Activated T-cell treated with anti-CD3 and anti-CD28 coated beads for 24 hours (primary cell): ENCODE data around the gene CFAP77.
A peak's percentile ranks its signal among the peaks of the same experiment; 100 is the strongest.
"Not testable (repeated sequence)": the region's sequence is repeated elsewhere in the genome, so short reads cannot be mapped to it uniquely, and the experiment has no call there.

ENCODE experiments used
- DNase-seq: peaks from one replicate; pipeline ENCODE4 v3.0.0-alpha.2; 2020; ENCODE audit warnings: low read depth

The CFAP77 gene

GRCh38 chr9:132547976-132548730, 138.1 kb downstream of the CFAP77 start:
- no peak for DNase-seq

DNA sequence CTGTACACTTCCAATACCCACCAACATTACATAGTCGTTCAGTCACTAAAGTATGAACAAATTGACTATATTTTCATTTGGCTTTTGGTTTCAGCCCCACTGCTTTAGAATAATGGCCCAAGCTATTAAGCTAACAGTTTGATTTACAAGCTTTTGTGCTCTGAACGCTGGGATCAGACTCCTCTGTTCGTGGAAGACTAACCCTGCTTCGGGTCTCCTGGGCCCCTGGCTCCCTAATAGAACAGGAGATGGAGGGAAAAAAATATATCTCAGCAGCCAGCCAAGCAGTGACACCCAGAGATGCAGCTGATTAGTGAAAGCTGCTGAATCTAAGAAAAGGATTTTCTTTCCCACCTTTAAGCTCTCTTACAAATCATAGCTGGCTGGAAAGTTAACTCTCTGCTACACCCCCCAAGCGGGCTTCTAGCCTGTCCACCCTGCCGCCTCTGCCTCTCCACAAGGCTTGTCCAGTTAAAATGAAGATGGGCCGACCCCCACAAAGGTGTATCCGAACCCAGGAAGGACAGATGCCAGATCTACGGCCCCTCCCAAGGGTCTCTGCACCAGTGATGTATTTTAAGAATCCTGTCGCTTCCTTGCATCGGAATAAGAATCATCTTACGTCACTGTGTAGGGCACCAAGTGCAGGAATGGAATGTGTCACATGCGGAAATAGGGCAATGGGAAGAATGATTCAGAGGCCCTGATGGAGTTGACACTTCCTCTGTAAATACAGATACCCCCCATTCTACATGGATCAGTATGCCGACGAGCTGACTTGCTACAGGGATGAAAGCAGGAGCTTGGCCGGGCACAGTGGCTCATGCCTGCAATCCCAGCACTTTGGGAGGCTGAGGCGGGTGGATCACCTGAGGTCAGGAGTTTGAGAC, 139.0 kb downstream of the CFAP77 start:
- no peak for DNase-seq

GRCh38 chr9:132551556-132551955, 141.5 kb downstream of the CFAP77 start:
- no peak for DNase-seq

- no peak for DNase-seq
These were observed 142.0 kb downstream of the CFAP77 start for GRCh38 chr9:132552041-132552440.

GRCh38 chr9:132554755-132555154, 144.7 kb downstream of the CFAP77 start:
- no peak for DNase-seq

GRCh38 chr9:132555528-132555927, 145.5 kb downstream of the CFAP77 start:
- no peak for DNase-seq

GRCh38 chr9:132556235-132556634, 146.2 kb downstream of the CFAP77 start:
- DNase-seq, result no peak

GRCh38 chr9:132556714-132557113, 146.7 kb downstream of the CFAP77 start:
- DNase-seq, result no peak

GRCh38 chr9:132557159-132557558, 147.1 kb downstream of the CFAP77 start:
- DNase-seq, result no peak

GRCh38 chr9:132559711-132560110, 149.7 kb downstream of the CFAP77 start:
- no peak for DNase-seq

DNA sequence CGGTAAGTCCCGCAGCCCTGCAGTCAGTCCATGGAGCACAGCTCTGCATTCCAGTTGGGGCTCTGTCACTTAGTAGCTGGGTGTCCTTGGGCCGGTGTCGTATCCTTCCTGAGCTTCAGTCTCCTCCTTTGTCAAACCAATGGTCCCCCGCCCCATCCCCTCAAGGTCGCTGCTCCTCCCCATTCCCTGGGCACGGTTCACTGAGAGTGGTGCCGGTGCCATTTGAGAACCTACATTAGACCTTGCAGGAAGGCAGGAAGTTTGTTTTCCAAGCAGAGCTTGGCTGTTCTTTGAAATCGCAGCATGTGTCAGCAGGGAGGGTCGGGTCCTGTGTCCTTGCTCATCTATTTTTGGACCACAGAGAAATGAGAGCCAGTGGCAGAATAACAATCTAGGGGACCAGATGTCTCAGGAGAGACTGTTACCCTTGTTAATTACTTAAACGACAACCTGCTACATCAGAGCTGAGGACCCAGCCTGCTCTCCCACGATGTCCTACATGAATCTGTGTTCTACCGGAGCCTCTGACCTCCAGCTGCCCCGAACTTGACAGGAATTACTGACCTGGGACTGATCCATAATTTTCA, 150.7 kb downstream of the CFAP77 start:
- DNase-seq, result no peak

GRCh38 chr9:132562306-132562573, 152.2 kb downstream of the CFAP77 start:
- DNase-seq, result no peak

DNA sequence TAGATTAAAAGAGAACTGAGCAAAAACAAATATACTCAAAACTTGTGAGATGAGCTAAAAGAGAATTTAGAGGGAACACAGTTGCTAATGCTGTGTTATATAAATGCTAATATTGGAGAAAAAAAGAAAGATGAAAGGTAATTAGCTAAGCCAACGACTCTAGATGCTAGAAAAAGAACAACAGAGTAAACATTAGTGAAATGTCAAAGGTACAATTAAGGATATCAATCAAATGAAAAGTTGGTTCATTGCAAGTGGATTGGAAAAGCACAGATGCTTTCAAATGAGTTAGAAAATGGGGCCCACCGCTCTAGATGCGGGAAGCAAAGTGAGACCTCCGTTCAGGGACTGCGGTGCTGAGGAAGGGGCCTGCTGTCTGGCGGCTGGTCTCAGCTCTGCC, 154.5 kb downstream of the CFAP77 start:
- DNase-seq, result no peak

- not testable (repeated sequence) for DNase-seq
These were observed 158.8 kb downstream of the CFAP77 start for GRCh38 chr9:132568787-132569186.

DNA sequence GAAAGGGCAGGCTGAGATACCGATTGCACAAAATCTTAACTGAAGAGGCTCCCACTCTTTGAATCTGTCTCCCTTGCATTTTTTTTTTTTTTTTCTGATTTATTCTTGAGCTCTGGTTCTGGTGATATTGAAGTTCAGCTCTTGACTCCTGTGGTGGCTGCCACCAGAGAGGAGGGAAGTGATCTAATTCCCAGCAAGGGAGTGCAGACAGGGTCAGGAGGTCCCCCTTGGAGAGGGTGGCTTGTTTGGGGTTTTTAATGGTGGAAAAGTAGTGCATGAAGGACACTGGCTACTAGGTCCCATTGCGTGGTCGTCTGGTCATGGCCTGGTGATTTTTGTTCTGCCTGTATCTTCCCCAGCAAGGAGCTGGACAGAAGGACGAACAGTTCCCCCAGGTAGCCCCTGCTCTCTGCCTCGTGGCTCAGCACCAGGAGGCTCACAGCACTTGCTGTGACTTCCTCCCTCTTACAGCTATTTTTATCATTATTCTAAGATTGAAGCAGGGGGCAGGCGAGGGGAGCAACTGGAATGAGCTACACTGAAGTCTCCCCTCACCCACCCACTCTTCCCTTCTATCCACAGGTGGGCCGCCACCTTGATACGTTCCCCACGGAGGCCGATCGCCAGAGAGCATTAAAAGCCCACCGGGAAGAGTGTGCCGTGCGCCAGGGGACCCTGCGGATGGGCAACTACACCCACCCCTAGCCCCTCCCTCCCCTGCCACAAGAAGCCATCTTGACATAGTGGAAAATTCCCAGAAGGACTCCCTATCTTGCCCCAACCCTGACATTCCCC, 162.0 kb downstream of the CFAP77 start:
- DNase-seq, result no peak

DNA sequence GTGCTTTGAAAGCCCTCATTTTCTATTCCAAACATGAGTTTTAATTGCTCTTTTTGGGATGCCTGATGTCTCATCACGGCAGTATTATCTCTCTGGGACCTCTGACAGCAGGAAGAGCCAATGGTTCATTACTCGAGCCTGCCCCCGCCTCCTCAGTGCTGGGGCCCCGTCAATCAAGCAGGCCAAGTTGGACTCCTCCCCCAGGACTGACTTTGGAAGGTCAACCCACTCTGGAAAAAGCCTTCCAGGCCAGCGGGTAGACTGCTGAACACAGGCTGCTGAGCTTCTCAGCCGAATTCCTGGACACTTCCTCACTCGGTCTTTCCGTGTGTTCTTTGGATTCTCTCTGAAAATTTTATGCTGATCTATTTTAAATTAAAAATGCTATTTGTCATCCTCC, 162.9 kb downstream of the CFAP77 start:
- DNase-seq, result no peak

GRCh38 chr9:132575005-132575609, 165.1 kb downstream of the CFAP77 start:
- DNase-seq, result peak; percentile 21

DNA sequence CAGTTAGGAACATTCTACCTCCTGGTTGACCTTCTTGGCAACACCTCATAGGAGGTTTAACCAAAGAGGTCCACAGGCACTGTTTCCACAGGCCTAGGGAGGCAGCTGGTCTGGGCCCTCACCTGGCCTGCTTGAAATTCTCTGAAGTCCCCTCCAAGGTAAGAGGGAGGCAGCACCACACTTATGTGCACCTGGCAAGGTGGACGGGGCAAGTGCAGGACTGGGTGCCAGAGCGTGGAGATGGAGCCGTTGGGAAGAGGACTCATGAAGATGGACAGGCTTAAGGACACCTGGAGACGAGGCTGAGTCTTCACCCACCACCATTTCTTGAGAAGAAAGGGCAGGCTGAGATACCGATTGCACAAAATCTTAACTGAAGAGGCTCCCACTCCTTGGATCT, 165.8 kb downstream of the CFAP77 start:
- no peak for DNase-seq

DNA sequence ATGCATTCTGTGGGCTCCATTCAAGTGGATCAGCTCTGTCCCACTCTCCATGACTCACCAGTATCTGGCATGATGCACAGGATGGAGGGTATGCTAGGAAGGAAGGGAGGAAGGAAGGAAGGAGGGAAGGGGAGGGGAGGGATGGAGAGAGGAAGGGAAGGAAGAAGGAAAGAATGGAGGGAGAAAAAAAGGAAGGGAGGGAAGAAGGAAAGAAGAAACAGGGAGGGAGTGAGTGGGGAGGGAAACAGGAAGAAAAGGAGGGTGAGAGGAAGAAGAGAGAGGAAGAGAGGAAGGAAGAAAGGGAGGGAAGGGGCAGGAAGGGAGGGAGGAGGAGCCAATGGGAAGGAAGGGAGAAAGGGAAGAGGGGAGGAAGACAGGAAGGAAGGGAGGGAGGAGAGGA, 167.1 kb downstream of the CFAP77 start:
- DNase-seq, result no peak

DNA sequence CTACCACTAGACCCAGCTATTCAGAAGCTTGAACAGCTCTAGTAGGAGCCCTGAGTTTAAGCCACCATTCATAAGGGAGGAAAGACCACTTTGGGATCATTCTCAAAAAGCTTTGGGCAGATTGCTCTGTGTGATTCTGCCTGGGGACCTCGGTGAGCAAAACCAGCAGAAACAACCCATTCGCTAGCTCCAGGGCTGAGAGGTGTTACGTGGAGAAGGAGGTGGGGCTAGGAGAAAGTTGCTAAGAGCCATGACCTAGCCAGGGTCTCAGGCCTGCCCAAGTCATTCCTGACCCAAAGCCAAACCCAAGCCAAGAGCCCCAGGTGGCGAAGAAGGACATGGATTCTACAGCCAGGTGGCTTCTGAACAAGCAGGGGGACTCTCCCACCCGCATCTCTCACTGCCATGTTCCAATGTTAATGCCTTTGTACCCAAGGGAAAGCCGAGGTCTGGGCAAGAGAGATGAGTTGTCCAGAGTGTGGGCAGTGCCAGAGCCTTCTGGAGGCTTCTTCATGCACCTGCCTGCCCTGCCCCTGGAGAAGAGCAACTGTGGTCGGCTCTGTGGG, 168.4 kb downstream of the CFAP77 start:
- no peak for DNase-seq

DNA sequence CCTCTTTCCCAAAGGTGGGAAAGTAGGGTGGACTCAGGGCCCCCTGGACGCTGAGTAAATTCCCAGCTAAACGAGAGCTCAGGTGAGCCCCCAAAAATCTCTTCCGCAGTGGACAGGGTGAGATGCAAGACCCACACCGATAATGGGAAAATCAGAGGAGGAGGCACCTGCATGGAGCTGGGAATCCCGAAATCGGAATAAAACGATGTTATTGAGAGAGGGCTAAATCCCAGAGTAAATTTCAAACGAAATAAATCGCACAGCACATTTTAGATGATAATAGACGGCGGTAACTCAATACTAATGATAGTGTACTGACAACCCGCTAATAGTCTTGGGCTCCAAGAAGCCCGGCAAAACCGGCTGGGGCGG, 169.4 kb downstream of the CFAP77 start:
- DNase-seq, result no peak
